ENCODE data around the gene NUP93.

NUP93 gene

DNA sequence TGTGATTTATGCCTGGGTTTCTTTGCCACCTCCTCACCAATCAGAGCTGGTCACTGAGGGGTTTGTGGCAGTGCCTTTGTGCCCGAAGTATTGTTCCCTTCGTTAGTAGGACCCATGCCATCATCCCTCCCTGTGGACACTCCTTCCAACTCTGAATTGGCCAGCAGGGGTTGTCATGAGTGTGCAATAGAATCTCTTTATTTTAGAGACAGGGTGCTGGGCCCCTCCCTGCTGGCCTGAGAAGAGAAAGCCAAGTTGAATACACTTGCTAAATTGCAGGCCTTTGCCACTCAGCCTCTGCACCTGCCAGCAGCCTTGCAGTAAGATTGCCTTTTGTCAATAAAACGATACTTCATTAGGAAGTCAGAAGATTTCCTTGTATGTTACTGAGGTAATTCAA, 94.4 kb downstream of the NUP93 start:
- in situ Hi-C loops (cut with HindIII; ENCODE audit: low sequenced_read_pairs), result no loop called here

DNA sequence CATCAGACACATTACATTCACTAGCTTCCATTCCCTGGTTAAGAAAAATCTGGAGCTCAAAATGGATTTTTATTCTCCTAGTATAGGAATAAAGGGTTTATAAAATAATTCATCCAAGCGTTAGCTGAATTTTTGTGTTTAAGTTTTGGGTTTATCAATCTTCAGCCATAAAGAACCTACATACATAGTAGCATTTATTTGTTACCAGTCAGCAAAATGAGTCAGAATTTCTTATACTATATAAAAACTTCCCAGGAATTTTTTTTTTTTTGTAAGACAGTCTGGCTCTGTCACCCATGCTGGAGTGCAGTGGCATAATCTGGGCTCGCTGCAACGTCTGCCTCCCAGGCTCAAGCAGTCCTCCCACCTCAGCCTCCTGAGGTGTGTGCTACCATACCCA, 94.9 kb downstream of the NUP93 start:
- DNase-seq (ENCODE audit: low read depth, low spot score), result no peak
- in situ Hi-C loops (cut with HindIII; ENCODE audit: low sequenced_read_pairs), result no loop called here
- TF ChIP-seq, protein P1, sequence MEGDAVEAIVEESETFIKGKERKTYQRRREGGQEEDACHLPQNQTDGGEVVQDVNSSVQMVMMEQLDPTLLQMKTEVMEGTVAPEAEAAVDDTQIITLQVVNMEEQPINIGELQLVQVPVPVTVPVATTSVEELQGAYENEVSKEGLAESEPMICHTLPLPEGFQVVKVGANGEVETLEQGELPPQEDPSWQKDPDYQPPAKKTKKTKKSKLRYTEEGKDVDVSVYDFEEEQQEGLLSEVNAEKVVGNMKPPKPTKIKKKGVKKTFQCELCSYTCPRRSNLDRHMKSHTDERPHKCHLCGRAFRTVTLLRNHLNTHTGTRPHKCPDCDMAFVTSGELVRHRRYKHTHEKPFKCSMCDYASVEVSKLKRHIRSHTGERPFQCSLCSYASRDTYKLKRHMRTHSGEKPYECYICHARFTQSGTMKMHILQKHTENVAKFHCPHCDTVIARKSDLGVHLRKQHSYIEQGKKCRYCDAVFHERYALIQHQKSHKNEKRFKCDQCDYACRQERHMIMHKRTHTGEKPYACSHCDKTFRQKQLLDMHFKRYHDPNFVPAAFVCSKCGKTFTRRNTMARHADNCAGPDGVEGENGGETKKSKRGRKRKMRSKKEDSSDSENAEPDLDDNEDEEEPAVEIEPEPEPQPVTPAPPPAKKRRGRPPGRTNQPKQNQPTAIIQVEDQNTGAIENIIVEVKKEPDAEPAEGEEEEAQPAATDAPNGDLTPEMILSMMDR (IDR thresholded peaks at IDR 0.05; ENCODE audit: low read depth, low read length), result no peak
- no peak overlapping the region for H3K4me3 ChIP-seq (ENCODE audit: low read depth, low read length)

More for the DNA sequence above, 94.4 kb downstream of the NUP93 start:
- no peak overlapping the region for H3K4me3 ChIP-seq (ENCODE audit: low read depth, low read length)
- TF ChIP-seq, protein P1 (IDR thresholded peaks at IDR 0.05; ENCODE audit: low read depth, low read length), result peak; percentile 22
- peak; percentile 27 for DNase-seq (ENCODE audit: low read depth, low spot score)

DNA sequence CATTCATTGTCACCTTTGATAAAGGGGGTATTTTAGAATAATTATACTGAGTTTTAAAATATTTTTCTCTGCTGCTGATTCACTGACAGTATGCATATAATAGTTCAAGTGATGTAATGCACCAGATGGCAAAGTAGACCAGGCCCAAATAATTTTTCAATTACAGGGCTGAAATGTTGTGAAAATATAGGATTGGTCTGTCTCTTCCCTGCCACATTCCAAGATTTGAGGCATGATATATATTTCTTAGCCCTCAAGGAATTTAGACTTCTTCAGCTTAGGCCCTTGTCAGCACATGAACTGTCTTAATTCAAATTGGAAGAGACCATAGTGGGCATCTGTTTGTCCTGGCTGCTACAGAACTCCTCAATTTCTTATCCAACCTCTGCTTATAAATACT, 95.9 kb downstream of the NUP93 start:
- no peak for DNase-seq (ENCODE audit: low read depth, low spot score)
- in situ Hi-C loops (cut with HindIII; ENCODE audit: low sequenced_read_pairs), result no loop called here
- no peak overlapping the region for H3K4me3 ChIP-seq (ENCODE audit: low read depth, low read length)
- TF ChIP-seq, protein P1 (IDR thresholded peaks at IDR 0.05; ENCODE audit: low read depth, low read length), result no peak

DNA sequence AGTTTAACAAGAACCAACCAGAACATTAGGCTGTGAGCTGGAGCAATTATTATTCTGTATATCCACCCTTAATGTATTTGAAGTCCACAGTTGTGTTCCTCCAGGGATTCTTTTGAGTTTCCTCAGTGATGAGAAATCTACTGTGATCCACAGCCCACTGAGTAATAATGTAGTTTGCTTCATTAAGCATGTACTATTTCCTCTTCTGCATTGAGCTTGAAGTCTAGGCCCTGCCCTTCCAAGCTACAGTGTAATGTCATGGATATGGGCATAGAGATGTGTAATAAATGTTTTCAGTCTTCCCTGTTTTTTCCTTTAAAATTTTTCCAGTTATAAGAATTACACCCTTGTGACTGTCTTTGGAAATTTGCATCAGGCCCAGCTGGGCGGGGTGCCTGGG, 98.7 kb downstream of the NUP93 start:
- no peak overlapping the region for H3K4me3 ChIP-seq (ENCODE audit: low read depth, low read length)
- TF ChIP-seq, protein P1 (IDR thresholded peaks at IDR 0.05; ENCODE audit: low read depth, low read length), result no peak
- no peak for DNase-seq (ENCODE audit: low read depth, low spot score)
- in situ Hi-C loops (cut with HindIII; ENCODE audit: low sequenced_read_pairs), result no loop called here

DNA sequence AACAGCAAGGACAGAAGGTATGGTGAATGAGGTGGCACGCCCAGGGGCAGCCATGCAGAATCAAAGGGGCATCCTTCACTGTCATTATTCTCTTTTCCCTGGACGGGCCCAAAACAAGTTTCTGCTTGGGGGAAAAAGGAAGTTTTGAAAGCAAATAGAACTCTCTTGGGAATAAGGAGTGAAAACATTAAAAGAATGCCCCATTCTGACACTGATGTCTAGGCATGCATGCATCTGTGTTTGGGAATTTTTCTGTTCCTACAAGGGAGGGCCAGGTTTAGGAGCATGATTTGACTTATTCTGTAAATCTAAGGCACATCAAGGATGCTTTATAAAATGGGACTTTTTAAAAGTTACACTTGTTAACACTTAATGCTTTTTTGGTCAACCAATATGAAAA, 100.7 kb downstream of the NUP93 start:
- DNase-seq (ENCODE audit: low read depth, low spot score), result no peak
- in situ Hi-C loops (cut with HindIII; ENCODE audit: low sequenced_read_pairs), result no loop called here

DNA sequence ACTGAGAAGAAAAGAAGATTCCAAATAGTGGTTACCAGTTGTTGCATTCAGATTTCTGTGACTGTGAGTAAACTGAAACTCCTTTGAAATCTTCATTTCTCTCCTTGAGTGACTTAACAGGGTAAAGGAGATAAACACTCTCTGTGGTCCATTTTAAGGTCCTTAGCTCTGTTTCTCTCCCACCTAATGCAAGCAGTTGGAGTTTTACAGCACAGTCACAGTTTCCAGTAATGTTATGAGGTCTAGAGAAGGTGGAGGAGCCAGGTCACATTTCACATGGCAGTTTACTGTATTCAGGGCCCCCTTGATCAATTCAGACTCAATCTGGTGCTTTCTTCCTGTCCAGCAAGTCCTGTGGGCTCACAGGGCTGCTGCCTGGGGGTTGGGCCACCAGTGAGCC, 102.8 kb downstream of the NUP93 start:
- DNase-seq (ENCODE audit: low read depth, low spot score), result no peak
- TF ChIP-seq, protein P1 (IDR thresholded peaks at IDR 0.05; ENCODE audit: low read depth, low read length), result no peak
- H3K4me3 ChIP-seq (ENCODE audit: low read depth, low read length), result no peak overlapping the region
- in situ Hi-C loops (cut with HindIII; ENCODE audit: low sequenced_read_pairs), result no loop called here

More for the DNA sequence above, 100.7 kb downstream of the NUP93 start:
- TF ChIP-seq, protein P1 (IDR thresholded peaks at IDR 0.05; ENCODE audit: low read depth, low read length), result no peak
- H3K4me3 ChIP-seq (ENCODE audit: low read depth, low read length), result no peak overlapping the region

Measured in astrocyte of the spinal cord (primary cell).